ENCODE data around the gene SLC22A24.

The SLC22A24 gene, protein sequence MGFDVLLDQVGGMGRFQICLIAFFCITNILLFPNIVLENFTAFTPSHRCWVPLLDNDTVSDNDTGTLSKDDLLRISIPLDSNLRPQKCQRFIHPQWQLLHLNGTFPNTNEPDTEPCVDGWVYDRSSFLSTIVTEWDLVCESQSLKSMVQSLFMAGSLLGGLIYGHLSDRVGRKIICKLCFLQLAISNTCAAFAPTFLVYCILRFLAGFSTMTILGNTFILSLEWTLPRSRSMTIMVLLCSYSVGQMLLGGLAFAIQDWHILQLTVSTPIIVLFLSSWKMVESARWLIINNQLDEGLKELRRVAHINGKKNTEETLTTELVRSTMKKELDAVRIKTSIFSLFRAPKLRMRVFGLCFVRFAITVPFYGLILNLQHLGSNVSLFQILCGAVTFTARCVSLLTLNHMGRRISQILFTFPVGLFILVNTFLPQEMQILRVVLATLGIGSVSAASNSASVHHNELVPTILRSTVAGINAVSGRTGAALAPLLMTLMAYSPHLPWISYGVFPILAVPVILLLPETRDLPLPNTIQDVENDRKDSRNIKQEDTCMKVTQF

DNA sequence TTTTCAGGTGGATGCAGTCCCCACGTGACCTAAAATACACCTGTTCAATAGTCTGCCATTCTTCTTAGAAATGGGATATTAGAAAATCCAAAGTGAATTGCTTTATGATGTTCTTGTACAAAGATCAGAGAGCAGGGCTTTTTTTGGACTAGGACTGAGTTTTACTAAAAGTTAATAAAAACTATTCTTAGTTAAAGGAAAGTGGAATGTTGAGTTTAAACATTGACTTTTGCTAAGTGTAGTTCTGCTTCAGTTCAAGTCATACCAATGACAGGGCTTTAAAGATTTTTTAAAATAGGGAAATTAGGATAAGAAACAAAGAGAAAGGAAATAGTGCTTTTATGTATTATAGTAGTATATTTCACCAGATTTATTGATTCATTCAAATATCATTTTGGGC is at the start of gene SLC22A24:
SLC22A24 (minus strand) TSS at position 101 of the 400 bp plus-strand sequence. CDS start 442 bp downstream, outside the sequence.
- TF ChIP-seq, protein P1, sequence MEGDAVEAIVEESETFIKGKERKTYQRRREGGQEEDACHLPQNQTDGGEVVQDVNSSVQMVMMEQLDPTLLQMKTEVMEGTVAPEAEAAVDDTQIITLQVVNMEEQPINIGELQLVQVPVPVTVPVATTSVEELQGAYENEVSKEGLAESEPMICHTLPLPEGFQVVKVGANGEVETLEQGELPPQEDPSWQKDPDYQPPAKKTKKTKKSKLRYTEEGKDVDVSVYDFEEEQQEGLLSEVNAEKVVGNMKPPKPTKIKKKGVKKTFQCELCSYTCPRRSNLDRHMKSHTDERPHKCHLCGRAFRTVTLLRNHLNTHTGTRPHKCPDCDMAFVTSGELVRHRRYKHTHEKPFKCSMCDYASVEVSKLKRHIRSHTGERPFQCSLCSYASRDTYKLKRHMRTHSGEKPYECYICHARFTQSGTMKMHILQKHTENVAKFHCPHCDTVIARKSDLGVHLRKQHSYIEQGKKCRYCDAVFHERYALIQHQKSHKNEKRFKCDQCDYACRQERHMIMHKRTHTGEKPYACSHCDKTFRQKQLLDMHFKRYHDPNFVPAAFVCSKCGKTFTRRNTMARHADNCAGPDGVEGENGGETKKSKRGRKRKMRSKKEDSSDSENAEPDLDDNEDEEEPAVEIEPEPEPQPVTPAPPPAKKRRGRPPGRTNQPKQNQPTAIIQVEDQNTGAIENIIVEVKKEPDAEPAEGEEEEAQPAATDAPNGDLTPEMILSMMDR (IDR thresholded peaks at IDR 0.05; ENCODE audit: low read depth, low read length): no peak
- TF ChIP-seq MYC (IDR thresholded peaks at IDR 0.05; ENCODE audit: low read depth, low read length) (no peak), POLR2A (IDR thresholded peaks at IDR 0.05; ENCODE audit: extremely low read depth, insufficient read length) (no peak)
- TF ChIP-seq, protein P2, sequence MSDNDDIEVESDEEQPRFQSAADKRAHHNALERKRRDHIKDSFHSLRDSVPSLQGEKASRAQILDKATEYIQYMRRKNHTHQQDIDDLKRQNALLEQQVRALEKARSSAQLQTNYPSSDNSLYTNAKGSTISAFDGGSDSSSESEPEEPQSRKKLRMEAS (IDR thresholded peaks at IDR 0.05; ENCODE audit: low read depth, low read length): no peak
- H3K4me3 ChIP-seq (ENCODE audit: low read depth, low read length): no peak within 1 kb of the TSS
- no peak for DNase-seq (ENCODE audit: low read depth)

GRCh38 chr11:63180536-63180935 is 36.5 kb upstream of the SLC22A24 start:
- no peak for DNase-seq (ENCODE audit: low read depth)
- TF ChIP-seq, protein P2 (IDR thresholded peaks at IDR 0.05; ENCODE audit: low read depth, low read length): no peak
- no peak for TF ChIP-seq MYC (IDR thresholded peaks at IDR 0.05; ENCODE audit: low read depth, low read length)
- TF ChIP-seq, protein P1 (IDR thresholded peaks at IDR 0.05; ENCODE audit: low read depth, low read length): no peak
- no peak for TF ChIP-seq POLR2A (IDR thresholded peaks at IDR 0.05; ENCODE audit: extremely low read depth, insufficient read length)
- no peak overlapping the region for H3K4me3 ChIP-seq (ENCODE audit: low read depth, low read length)

GRCh38 chr11:63179432-63180041 is 35.5 kb upstream of the SLC22A24 start:
- TF ChIP-seq POLR2A (IDR thresholded peaks at IDR 0.05; ENCODE audit: extremely low read depth, insufficient read length): no peak
- no peak for TF ChIP-seq MYC (IDR thresholded peaks at IDR 0.05; ENCODE audit: low read depth, low read length)
- TF ChIP-seq, protein P1 (IDR thresholded peaks at IDR 0.05; ENCODE audit: low read depth, low read length): no peak
- TF ChIP-seq, protein P2 (IDR thresholded peaks at IDR 0.05; ENCODE audit: low read depth, low read length): no peak
- no peak overlapping the region for H3K4me3 ChIP-seq (ENCODE audit: low read depth, low read length)
- no peak for DNase-seq (ENCODE audit: low read depth)

GRCh38 chr11:63177872-63178271 is 33.9 kb upstream of the SLC22A24 start:
- TF ChIP-seq MYC (IDR thresholded peaks at IDR 0.05; ENCODE audit: low read depth, low read length): no peak
- TF ChIP-seq, protein P1 (IDR thresholded peaks at IDR 0.05; ENCODE audit: low read depth, low read length): no peak

DNA sequence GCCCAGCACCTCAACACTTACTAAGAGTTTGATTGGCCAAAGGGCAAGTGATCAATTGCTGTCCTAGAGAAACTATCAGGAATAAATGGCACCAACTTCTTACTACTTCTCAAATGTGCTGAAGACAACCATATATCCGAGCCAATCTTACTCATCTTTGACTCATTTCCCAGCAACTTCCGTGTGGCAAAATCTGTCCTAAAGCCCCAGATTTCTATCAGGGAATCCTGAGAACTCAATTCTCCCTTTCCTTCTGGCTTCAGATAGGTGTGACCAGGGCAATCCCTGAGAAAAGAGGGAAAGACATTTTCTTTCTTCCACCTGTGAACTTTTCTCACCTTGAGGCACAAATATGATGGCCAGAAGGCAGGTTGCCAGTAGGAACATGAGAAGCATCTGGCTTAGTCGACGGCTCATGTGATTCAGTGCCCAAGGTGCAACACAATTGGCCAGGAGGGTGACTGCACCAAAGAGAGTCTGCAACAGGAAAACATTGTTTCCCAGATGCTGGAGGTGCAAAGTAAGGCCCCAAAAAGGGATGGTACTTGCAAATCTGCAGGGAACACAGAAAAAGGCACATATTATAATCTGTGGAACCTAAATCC is 21.8 kb upstream of the SLC22A24 start:
- no peak overlapping the region for H3K4me3 ChIP-seq (ENCODE audit: low read depth, low read length)
- DNase-seq (ENCODE audit: low read depth): no peak
- no peak for TF ChIP-seq MYC (IDR thresholded peaks at IDR 0.05; ENCODE audit: low read depth, low read length)
- TF ChIP-seq POLR2A (IDR thresholded peaks at IDR 0.05; ENCODE audit: extremely low read depth, insufficient read length): no peak
- TF ChIP-seq, protein P2 (IDR thresholded peaks at IDR 0.05; ENCODE audit: low read depth, low read length): no peak
- TF ChIP-seq, protein P1 (IDR thresholded peaks at IDR 0.05; ENCODE audit: low read depth, low read length): no peak

More at GRCh38 chr11:63177872-63178271, 33.9 kb upstream of the SLC22A24 start:
- DNase-seq (ENCODE audit: low read depth): no peak
- no peak overlapping the region for H3K4me3 ChIP-seq (ENCODE audit: low read depth, low read length)

Measured in NB4 (cell line).